HG02852 (cell line): ENCODE results near the gene CTTN.
"Not testable (repeated sequence)": the region's sequence is repeated elsewhere in the genome, so short reads cannot be mapped to it uniquely, and the experiment has no call there.

ENCODE experiments used
- ATAC-seq: cut with Tn5 transposase; IDR thresholded peaks from one replicate; pipeline ENCODE4 v1.9.1; 2021; ENCODE audit warnings: mild to moderate bottlenecking, moderate library complexity; ENCODE audit not compliant: unreplicated experiment

Gene CTTN

GRCh38 chr11:70408326-70408725 is 10.0 kb downstream of the CTTN start:
- ATAC-seq = not testable (repeated sequence)

GRCh38 chr11:70409437-70409836 is 11.1 kb downstream of the CTTN start:
- no peak for ATAC-seq

- ATAC-seq = no peak
These were observed 11.5 kb downstream of the CTTN start for GRCh38 chr11:70409871-70410270.

GRCh38 chr11:70410276-70411205 is 12.2 kb downstream of the CTTN start:
- ATAC-seq = no peak

- ATAC-seq = no peak
These were observed 13.6 kb downstream of the CTTN start for GRCh38 chr11:70411713-70412452.

GRCh38 chr11:70413151-70413550 is 14.8 kb downstream of the CTTN start:
- no peak for ATAC-seq

GRCh38 chr11:70414341-70415100 is 16.2 kb downstream of the CTTN start:
- no peak for ATAC-seq

- no peak for ATAC-seq
These were observed 16.9 kb downstream of the CTTN start for GRCh38 chr11:70415191-70415590.

- ATAC-seq = no peak
These were observed 17.5 kb downstream of the CTTN start for GRCh38 chr11:70415642-70416395.

GRCh38 chr11:70416881-70417280 is 18.6 kb downstream of the CTTN start:
- ATAC-seq = no peak

GRCh38 chr11:70418130-70418529 is 19.8 kb downstream of the CTTN start:
- no peak for ATAC-seq

- ATAC-seq = no peak
These were observed 21.1 kb downstream of the CTTN start for GRCh38 chr11:70419307-70420007.

GRCh38 chr11:70420008-70420464 is 21.7 kb downstream of the CTTN start:
- no peak for ATAC-seq

GRCh38 chr11:70420496-70420895 is 22.2 kb downstream of the CTTN start:
- no peak for ATAC-seq

GRCh38 chr11:70421123-70421522 is 22.8 kb downstream of the CTTN start:
- no peak for ATAC-seq

- ATAC-seq = no peak
These were observed 24.6 kb downstream of the CTTN start for GRCh38 chr11:70422692-70423522.

- ATAC-seq = peak; percentile 45
These were observed 25.5 kb downstream of the CTTN start for GRCh38 chr11:70423523-70424505.
